Measurements from ENCODE around the gene RPAP2.

DNA sequence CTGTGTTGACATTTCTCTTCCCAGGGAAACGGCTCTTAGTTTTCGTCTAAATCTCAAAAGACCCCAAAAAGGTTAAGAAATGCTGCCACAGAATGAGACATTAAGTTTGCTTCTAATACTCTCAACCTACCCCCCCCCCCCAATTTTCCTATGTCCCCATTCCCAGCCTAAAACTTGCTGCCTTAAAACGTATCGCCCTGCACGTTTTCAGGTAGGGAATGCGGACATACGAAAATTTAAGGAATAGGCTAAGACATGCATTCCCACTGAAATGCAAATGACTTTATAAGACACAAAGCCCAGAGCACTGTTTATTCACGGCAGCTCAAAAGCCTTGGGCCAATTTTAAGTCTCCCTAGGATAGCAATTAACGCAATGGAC lies 142.4 kb downstream of the RPAP2 start:
- TF ChIP-seq CTCF (IDR thresholded peaks at IDR 0.05) (no peak), POLR2A (IDR thresholded peaks at IDR 0.05) (no peak)

Measured in right lobe of liver (tissue), 4 donors.